ENCODE results near the gene NTN1.

DNA sequence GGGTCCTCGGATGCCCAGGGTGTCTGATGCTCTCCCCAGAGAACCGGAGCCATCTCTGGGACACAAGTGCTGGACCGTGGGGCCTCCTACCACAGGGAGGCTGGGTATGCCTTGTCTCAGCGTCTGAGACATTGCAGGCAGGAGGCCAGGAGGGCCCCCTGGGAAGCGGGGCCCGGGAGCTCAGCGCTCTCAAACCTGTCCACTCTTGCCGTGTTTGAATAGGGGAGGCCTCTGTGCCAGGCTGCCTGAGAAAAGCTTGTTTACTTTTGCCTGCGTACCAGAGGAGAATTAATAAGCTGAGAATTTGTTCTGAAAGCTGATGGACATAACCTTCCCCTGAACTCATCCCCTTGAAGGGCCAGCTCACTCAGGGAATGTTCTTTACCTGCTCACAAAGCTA is 163.8 kb downstream of the NTN1 start:
- TF ChIP-seq, protein P1, sequence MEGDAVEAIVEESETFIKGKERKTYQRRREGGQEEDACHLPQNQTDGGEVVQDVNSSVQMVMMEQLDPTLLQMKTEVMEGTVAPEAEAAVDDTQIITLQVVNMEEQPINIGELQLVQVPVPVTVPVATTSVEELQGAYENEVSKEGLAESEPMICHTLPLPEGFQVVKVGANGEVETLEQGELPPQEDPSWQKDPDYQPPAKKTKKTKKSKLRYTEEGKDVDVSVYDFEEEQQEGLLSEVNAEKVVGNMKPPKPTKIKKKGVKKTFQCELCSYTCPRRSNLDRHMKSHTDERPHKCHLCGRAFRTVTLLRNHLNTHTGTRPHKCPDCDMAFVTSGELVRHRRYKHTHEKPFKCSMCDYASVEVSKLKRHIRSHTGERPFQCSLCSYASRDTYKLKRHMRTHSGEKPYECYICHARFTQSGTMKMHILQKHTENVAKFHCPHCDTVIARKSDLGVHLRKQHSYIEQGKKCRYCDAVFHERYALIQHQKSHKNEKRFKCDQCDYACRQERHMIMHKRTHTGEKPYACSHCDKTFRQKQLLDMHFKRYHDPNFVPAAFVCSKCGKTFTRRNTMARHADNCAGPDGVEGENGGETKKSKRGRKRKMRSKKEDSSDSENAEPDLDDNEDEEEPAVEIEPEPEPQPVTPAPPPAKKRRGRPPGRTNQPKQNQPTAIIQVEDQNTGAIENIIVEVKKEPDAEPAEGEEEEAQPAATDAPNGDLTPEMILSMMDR (IDR thresholded peaks at IDR 0.05) = no peak
- no peak for TF ChIP-seq POLR2A (IDR thresholded peaks at IDR 0.05)

Measured in uterus (tissue), 2 donors.